DND-41 (cell line): ENCODE data around the gene CATSPERD.

ENCODE experiments used
- ATAC-seq: fragments of 200-7000 bp; cut with Tn5 transposase; 3 replicates; pipeline ENCODE4 v1.9.1; 2021; ENCODE audit warnings: low read depth; ENCODE audit not compliant: insufficient read depth
- DNase-seq: peaks from one replicate; pipeline ENCODE4 v3.0.0-alpha.2; 2020
- H2AFZ ChIP-seq: 2 replicates; pipeline ENCODE4 v1.6.0; 2012; ENCODE audit warnings: low read depth, low read length
- H3K27ac ChIP-seq: 2 replicates; pipeline ENCODE4 v1.5.1; 2012; ENCODE audit warnings: low read length, inconsistent platforms
- H3K27me3 ChIP-seq: fragments of 200-600 bp; sonication (generic); 2 replicates; pipeline ENCODE4 v1.6.0; 2012; ENCODE audit warnings: low read length, mild to moderate bottlenecking, inconsistent platforms; ENCODE audit not compliant: insufficient read depth, poor library complexity
- H3K36me3 ChIP-seq: 2 replicates; pipeline ENCODE4 v1.5.1; 2012; ENCODE audit warnings: low read length, inconsistent platforms; ENCODE audit not compliant: insufficient read depth
- H3K4me1 ChIP-seq: 2 replicates; pipeline ENCODE4 v1.5.1; 2012; ENCODE audit warnings: mild to moderate bottlenecking, low read length; ENCODE audit not compliant: insufficient read depth
- H3K4me2 ChIP-seq: 2 replicates; pipeline ENCODE4 v1.6.0; 2012; ENCODE audit warnings: mild to moderate bottlenecking, moderate library complexity, low read length, inconsistent platforms; ENCODE audit not compliant: insufficient read depth
- H3K4me3 ChIP-seq, 2 experiments: fragments of 200-600 bp in 1 of 2; shearing (Covaris generic) in 1 of 2; 2 replicates each; pipeline ENCODE4 v1.5.1; 2012 to 2016; ENCODE audit warnings: inconsistent platforms in 2 of 2, low read length in 2 of 2, mild to moderate bottlenecking in 2 of 2, low read depth in 1 of 2, moderate library complexity in 1 of 2
- H3K79me2 ChIP-seq: 2 replicates; pipeline ENCODE4 v1.6.0; 2012; ENCODE audit warnings: low read length, inconsistent platforms; ENCODE audit not compliant: insufficient read depth
- H3K9ac ChIP-seq: 2 replicates; pipeline ENCODE4 v1.6.0; 2012; ENCODE audit warnings: low read depth, mild to moderate bottlenecking, inconsistent platforms, low read length, moderate library complexity
- H3K9me3 ChIP-seq: 2 replicates; pipeline ENCODE4 v1.5.1; 2012; ENCODE audit warnings: low read length, moderate library complexity, mild to moderate bottlenecking, inconsistent platforms; ENCODE audit not compliant: insufficient read depth, severe bottlenecking
- H4K20me1 ChIP-seq: 2 replicates; pipeline ENCODE4 v1.6.0; 2012; ENCODE audit warnings: low read length; ENCODE audit not compliant: insufficient read depth
- EZH2 ChIP-seq: IDR thresholded peaks from 3 replicates; pipeline ENCODE4 v1.6.1; 2012; ENCODE audit warnings: borderline replicate concordance, low read depth, mild to moderate bottlenecking, moderate library complexity, low read length, inconsistent platforms; ENCODE audit not compliant: severe bottlenecking
- TF ChIP-seq, protein P1 (sequence below): IDR thresholded peaks from 2 replicates; pipeline ENCODE4 v1.5.1; 2012; ENCODE audit warnings: borderline replicate concordance, low read length, moderate library complexity, mild to moderate bottlenecking; ENCODE audit not compliant: poor library complexity, severe bottlenecking; ENCODE audit errors: extremely low read depth

The CATSPERD gene

DNA sequence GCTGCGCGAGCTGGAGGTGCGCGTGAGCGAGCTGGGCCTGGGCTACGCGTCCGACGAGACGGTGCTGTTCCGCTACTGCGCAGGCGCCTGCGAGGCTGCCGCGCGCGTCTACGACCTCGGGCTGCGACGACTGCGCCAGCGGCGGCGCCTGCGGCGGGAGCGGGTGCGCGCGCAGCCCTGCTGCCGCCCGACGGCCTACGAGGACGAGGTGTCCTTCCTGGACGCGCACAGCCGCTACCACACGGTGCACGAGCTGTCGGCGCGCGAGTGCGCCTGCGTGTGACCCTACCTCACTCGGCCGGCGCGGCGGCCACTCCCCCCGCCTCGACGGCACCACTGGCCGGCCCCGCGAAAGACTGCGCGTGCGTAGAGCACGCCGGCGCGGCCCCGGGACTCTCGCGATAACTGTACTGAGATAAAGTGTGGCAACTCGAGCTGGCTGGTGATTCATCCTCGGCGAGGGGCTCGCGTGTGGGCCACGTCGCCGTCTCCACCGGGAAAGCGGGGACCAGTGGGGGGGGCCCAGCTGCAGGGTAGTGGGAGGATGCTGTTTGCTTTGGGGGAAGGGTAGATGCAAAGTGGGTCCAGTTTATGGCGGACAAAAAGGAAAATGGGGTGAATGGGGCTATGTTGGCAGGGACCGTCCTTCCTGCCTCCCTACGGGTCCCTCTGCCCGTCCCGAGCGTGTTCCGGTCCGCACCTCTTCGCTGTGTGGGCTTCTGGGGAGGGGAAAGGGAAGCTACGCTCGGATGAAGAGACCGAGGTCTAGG is 107.6 kb downstream of the CATSPERD start:
- Histone ChIP-seq H3K9ac (no peak overlapping the region), H2AFZ (no peak overlapping the region), H3K4me1 (peaks cover 9% of the 10 kb centered on the region), H3K4me3 (no peak overlapping the region), H3K36me3 (no peaks in the 10 kb centered on the region), H4K20me1 (peaks cover 3% of the 10 kb centered on the region), H3K79me2 (no peaks in the 10 kb centered on the region), H3K27ac (no peak overlapping the region), H3K9me3 (no peaks in the 10 kb centered on the region), H3K4me2 (no peak overlapping the region), H3K27me3 (peaks cover 13% of the 10 kb centered on the region)
- TF ChIP-seq, protein P1, sequence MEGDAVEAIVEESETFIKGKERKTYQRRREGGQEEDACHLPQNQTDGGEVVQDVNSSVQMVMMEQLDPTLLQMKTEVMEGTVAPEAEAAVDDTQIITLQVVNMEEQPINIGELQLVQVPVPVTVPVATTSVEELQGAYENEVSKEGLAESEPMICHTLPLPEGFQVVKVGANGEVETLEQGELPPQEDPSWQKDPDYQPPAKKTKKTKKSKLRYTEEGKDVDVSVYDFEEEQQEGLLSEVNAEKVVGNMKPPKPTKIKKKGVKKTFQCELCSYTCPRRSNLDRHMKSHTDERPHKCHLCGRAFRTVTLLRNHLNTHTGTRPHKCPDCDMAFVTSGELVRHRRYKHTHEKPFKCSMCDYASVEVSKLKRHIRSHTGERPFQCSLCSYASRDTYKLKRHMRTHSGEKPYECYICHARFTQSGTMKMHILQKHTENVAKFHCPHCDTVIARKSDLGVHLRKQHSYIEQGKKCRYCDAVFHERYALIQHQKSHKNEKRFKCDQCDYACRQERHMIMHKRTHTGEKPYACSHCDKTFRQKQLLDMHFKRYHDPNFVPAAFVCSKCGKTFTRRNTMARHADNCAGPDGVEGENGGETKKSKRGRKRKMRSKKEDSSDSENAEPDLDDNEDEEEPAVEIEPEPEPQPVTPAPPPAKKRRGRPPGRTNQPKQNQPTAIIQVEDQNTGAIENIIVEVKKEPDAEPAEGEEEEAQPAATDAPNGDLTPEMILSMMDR = no peak
- no peak for TF ChIP-seq EZH2
- ATAC-seq (no peak), DNase-seq (no peak)
